Measurements from ENCODE around the gene PTPRC.

DNA sequence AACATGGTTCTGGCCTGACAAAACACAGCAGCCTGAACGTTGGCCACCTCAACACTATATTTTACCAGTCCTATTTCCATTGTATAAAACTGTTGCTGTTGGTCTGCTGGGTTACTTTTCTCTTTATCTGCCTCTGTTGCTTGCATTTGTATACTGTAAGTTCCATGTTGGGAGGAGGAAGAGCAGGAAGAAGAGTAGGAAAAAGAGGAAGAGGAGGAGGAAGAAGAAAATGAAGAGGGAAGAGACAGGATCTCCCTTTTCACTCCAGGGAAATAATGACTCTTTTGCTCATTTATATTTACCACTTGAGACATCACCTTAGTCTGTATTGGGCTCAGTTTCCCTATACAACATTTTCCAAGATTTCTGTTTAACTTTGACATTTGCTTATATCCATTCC lies 134.2 kb downstream of the PTPRC start:
- TF ChIP-seq HOXB13 (CRISPR knock-in tag; IDR thresholded peaks at IDR 0.05; ENCODE audit: low read depth), result no peak
- TF ChIP-seq EP300 (IDR thresholded peaks at IDR 0.05), result no peak
- TF ChIP-seq RCOR1 (IDR thresholded peaks at IDR 0.05; ENCODE audit: low read depth, low read length), result no peak
